ENCODE measurements around the gene TMA7B.

Gene TMA7B

DNA sequence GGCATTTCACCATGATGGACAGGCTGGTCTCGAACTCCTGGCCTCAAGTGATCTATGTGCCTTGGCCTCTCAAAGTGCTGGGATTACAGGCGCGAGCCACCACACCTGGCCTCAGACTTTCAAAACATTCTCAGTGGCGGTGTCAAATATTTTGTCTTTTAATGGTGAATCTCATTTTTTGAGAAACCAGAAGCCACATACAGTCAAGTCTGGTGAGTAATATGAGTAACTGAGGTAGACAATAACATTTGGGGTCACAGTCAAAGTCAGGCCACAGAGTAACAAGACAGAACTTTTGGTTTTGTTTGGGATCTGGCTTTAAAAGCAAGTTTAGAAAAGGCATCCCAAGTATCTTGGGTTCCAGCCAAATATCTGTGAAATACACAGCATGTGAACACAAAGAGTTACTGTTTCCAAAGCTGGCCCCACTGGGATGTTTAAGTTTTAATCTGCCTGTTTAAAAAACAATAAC is 5.6 kb upstream of the TMA7B start:
- no peak for DNase-seq

DNA sequence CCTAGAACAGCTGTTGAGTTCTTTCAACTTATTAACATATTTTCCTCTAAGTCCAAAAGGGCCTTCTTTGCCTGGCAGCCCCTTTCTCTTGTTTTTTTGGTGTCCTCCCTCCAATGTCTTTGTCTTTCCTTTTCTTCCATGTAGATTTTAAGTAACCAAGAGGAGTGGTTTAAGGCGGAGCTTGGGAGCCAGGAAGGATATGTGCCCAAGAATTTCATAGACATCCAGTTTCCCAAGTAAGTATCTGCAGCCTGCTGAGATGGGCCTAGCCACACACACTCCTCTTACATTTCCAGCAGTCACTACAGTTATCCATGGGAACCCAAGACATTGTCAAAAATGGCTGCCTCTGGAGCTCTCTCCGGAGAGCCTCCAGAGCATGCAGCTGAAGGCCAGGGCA is 4.5 kb upstream of the TMA7B start:
- no peak for DNase-seq

DNA sequence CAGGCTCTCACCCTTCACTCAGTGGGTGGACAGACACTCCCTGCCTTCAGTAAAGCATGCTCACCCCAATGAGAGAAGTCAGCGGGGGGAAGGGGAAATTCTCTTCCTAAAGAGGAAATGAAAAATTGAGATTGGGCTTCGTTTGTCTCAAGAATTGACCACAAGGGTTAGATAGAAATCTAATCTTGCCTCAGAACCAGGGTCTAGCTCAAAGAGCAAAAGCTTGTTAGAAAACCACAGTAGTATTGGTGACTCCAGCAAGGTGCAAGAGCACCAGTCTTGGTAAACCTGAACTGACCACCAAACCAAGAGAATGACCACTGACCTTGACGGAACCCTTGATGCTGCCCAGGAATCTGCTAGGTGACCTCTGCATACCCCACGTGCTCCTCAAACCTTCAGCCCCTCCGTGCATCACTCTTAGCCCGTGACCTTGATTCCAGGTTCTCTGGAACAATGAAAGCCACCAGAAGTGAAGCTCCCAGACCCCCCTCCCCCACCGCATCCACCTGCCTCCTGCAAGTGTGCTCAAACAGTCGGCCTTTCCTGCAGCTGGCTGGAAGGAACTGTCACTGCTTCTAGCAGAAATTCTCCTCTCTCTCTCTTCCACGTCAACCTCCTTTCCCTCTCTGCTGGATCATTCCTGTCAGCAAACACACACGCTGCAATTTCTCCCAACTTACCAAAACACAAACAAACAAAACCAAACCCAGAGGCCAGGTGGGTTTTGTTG is 3.1 kb upstream of the TMA7B start:
- DNase-seq = no peak

GRCh38 chr22:39958009-39958711 is 2.0 kb upstream of the TMA7B start:
- DNase-seq = no peak

- DNase-seq = no peak
These were observed 1.1 kb upstream of the TMA7B start for GRCh38 chr22:39958949-39959639.

- peak; percentile 55 to 60 for DNase-seq
These were observed 872 bp downstream of the TMA7B start for GRCh38 chr22:39960791-39961746.

DNA sequence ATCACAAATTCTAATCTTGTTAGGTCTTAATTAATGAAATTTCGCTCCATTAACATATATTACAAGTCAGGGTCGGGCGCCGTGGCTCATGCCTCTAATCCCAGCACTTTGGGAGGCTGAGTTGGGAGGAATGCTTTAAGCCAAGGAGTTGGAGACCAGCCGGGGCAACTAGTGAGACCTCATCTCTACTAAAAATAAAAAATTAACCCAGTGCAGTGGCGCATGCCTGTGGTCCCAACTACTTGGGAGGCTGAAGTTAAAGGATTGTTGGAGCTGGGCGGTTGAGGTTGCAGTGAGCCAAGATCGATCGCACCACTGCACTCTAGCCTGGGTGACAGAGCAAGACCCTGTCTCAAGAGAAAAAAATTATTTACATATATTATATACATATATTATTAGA is 1.9 kb downstream of the TMA7B start:
- DNase-seq = no peak

- DNase-seq = no peak
These were observed 5.6 kb downstream of the TMA7B start for GRCh38 chr22:39965748-39966147.

GRCh38 chr22:39966470-39966869 is 6.3 kb downstream of the TMA7B start:
- DNase-seq = no peak

DNA sequence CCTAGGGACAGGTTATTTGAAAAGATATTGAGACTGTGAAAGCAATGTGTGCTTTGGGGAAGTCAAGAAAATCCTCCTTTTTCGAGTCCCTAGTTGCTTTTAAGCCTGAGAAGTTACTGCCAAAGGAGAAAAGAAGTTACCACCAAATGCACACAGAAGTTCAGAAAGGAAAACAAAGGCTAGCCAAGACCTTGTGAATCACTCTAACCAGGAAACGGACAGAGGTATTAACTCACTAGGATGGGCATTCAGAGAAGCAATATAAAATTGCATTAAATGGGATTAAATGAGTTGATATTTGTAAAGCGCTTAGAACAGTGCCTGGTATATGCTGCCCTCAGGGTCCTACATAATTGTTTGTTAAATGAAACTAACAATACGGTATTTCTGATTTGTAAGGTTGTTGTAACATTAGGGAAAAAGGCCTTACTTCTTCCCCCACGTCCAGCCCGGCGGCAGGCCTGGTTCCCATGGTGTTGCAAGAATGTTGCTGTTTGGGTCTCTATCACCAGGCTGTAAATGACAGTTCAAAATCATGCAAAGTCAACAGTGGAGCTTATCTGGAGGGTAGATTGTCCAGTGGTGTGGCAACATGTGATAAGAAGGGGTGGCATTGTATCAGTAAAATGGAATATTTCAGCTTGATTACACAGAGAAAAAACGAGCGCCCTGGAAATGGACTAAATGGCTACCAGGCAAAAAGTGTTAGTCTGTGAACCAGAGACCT is 7.1 kb downstream of the TMA7B start:
- no peak for DNase-seq

- DNase-seq = no peak
These were observed 8.1 kb downstream of the TMA7B start for GRCh38 chr22:39967996-39968972.

DNA sequence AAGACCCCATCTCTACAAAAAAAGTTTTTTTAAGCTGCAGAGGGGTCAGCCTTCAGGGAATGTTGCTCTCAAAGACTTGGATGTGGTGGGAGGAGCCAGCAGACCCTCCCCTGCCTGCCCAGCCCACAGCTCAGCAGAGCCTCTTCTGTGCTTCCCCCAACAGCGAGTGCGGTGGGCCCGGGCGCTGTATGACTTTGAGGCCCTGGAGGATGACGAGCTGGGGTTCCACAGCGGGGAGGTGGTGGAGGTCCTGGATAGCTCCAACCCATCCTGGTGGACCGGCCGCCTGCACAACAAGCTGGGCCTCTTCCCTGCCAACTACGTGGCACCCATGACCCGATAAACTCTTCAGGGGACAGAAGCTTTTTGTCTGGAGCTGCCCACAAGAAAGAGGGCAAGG is 10.5 kb downstream of the TMA7B start:
- no peak for DNase-seq

DNA sequence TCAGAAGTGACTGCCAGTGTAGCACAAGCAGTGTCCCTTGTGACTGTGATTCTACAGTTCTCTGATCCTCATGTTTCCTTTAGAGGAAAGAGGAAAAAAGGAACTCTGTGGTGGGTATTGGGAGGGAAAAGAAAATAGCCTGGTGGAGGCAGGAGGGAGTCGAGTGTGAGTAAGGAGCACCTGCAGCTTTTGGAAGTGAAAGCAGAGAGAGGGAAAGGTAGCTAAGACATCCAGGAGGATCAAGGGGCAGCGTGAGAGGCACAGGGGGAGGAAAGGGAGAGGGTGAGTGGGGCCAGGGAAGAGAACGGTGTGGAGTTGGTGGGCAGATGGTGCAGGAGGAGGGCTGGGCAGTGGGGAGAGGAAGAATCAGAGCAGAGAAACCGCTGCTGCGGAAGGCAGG is 12.4 kb downstream of the TMA7B start:
- no peak for DNase-seq

- no peak for DNase-seq
These were observed 13.5 kb downstream of the TMA7B start for GRCh38 chr22:39973656-39974055.

- no peak for DNase-seq
These were observed 13.9 kb downstream of the TMA7B start for GRCh38 chr22:39974065-39974464.

DNA sequence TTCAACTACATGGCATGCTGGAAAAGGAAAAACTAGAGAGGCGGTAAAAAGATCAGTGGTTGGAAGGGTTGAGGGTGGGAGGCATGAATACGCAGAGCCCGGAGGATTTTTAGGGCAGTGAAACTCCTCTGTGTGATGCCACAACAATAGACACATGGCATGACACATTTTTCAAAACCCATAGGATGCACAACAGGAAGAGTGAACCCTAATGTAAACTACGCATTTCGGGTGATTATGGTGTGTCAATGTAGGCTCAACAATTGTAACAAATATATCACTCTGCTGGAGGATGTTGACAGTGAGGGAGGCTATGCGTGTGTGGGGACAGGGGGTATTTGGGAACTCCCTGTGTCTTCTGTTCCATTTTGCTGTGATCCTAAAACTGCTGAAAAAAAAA is 18.9 kb downstream of the TMA7B start:
- no peak for DNase-seq

GRCh38 chr22:39979458-39979857 is 19.3 kb downstream of the TMA7B start:
- no peak for DNase-seq

DNA sequence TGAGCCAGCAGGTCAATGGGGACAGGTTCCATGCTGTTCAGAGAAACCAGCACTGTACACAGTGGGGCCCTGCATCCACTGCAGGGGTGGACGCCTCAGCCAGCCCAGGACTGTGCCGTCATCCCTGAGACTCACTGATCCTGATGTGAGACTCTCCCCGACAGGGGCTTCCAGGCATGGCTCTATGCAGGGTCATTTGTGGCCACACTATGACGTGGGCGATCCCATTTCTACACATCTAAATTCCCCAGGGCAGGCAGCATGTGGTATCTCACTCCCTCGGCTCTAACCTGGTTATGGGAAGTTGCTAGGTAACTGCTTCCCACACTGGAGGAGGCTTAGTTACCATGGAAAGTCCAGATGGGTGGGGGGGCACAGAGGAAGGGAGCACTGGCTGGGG is 20.4 kb downstream of the TMA7B start:
- DNase-seq = no peak

DNA sequence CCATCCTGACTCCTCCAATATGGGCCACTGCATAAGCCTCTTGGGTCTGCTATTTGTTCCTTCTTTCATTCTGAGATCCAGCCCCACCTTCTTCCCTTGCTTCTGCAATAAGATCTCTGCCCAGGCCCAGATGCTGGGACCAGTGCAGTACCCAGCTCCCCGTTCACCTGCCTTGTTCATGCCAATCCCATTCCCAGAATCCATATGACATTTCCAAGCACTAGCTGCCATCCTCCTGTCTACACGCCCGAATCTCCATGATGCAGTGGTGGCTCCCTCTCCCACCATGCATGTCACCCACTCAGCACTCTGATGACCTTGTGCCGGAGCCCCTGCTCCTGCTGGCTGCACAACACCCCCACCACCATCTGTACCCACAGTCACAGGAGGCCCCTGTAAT is 23.1 kb downstream of the TMA7B start:
- DNase-seq = no peak

DNA sequence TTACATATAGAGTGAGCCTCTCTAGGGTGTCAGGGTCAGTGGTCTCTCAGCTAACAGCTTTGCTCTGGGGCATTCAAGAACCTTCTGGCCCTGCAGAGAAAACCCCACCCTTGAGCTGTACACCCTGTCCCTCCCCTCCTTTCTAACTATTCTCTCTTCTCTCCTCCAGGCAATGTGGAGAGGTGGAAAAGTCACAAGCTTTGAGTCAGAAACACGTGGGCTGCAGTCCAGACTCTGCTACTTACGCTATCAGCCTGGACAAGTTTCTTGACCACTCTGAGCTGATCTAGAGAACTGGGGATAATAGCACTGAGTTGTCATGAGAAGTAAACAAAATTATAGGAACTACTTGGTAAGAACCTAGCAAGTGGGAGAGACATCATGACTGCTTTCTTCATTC is 23.8 kb downstream of the TMA7B start:
- DNase-seq = no peak

GRCh38 chr22:39984746-39985145 is 24.5 kb downstream of the TMA7B start:
- no peak for DNase-seq
